ENCODE data around the gene SORCS2. TPM values are rescaled to one million over a fixed set of nuclear protein-coding genes. Genes with fewer than 3 reads are reported as not detected.

The SORCS2 gene
- polyA plus RNA-seq, 1 of the 3 experiments (the other 2 are of a cell fraction), result 1.6 TPM

DNA sequence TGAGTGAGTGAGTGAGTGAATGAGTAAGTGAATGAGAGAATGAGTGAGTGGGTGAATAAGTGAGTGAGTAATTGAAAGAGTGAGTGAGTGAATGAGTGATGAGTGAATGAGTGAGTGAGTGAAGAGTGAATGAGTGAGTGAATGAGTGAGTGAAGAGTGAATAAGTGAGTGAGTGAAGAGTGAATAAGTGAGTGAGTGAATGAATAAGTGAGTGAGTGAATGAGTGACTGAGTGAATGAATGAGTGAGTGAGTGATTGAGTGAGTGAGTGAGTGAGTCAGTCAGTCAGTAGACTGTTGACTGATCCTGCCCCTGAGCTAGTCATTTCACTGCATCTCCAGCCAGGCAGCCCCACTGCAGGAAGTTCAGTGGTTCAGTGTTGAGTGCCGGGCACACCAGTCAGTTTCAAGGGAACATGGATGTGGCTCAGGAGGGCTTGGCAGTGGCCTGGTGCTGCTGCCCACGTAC is 470.8 kb downstream of the SORCS2 start (continued):
- TF ChIP-seq, protein P1, sequence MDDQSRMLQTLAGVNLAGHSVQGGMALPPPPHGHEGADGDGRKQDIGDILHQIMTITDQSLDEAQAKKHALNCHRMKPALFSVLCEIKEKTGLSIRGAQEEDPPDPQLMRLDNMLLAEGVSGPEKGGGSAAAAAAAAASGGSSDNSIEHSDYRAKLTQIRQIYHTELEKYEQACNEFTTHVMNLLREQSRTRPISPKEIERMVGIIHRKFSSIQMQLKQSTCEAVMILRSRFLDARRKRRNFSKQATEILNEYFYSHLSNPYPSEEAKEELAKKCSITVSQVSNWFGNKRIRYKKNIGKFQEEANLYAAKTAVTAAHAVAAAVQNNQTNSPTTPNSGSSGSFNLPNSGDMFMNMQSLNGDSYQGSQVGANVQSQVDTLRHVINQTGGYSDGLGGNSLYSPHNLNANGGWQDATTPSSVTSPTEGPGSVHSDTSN (IDR thresholded peaks at IDR 0.05), result no peak
- TF ChIP-seq GABPA (IDR thresholded peaks at IDR 0.05; ENCODE audit: low read depth), result no peak

GRCh38 chr4:7664106-7664505 is 471.8 kb downstream of the SORCS2 start:
- H3K27me3 ChIP-seq (ENCODE audit: insufficient read depth), result no peaks in the 10 kb centered on the region
- no peaks in the 10 kb centered on the region for H3K79me2 ChIP-seq (ENCODE audit: insufficient read depth)
- no peak overlapping the region for H3K9ac ChIP-seq
- ChIA-PET POLR2A (no interaction called here), CTCF (interaction anchor here (1.0 kb wide), 1 partner anchor 8 kb away, joined by 3 read pairs; no protein-coding TSS in a partner anchor)
- no peak for TF ChIP-seq POLR2AphosphoS5 (IDR thresholded peaks at IDR 0.05; ENCODE audit: low read depth, low read length)
- peaks cover 0 to 3% of the 10 kb centered on the region in 2 experiments; a peak in 1 of 4 replicates for H3K4me1 ChIP-seq (ENCODE audit: control insufficient read depth in 1 of 2, insufficient read depth in 2 of 2, low read depth in 1 of 2, low read length in 1 of 2)
- no peak overlapping the region for H3K27ac ChIP-seq (ENCODE audit: low read depth in 2 of 2, low read length in 1 of 2)
- WGBS (ENCODE audit: low lambda C conversion rate), result 92% methylated on average over 20 of the region's 20 CpGs
- DNase-seq, result no peak
- H4K20me1 ChIP-seq (ENCODE audit: insufficient read depth), result no peaks in the 10 kb centered on the region
- H3K36me3 ChIP-seq (replicated peaks in 1 of 2; ENCODE audit: control insufficient read depth in 1 of 2, insufficient read depth in 2 of 2, low read length in 1 of 2), result no peaks in the 10 kb centered on the region
- no peak overlapping the region for H3K4me3 ChIP-seq (ENCODE audit: low read depth in 2 of 2, low read length in 1 of 2)
- no peaks in the 10 kb centered on the region for H3F3A ChIP-seq (replicated peaks; ENCODE audit: insufficient read depth)
- no peaks in the 10 kb centered on the region for H3K9me2 ChIP-seq
- H3K9me3 ChIP-seq, result no peaks in the 10 kb centered on the region
- no peak overlapping the region for H2AFZ ChIP-seq (ENCODE audit: low read depth)
- H3K4me2 ChIP-seq, result no peak overlapping the region

DNA sequence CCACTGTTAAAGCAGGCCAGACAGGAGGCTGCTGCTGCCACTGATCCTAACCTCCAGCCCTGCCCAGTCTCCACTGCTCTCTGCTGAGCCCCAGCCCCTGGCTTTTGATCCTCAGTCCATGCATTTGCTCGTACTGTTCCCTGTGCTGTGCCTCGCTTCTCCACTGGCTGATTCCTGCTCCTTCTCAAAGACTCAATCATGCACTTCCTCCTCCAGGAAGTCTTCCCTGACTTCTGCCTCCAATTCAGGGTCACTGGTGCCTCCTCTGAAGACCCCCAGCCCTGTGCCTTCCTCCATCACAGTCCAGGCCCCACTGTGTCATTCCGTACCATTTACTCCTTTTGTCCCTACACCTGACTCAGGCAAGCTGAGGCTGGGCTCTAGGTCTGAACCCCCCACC is 473.0 kb downstream of the SORCS2 start:
- no peaks in the 10 kb centered on the region for H4K20me1 ChIP-seq (ENCODE audit: insufficient read depth)
- POLR2A ChIA-PET, result no interaction called here
- H3K4me2 ChIP-seq, result no peak overlapping the region
- no peak for DNase-seq
- H3K36me3 ChIP-seq (replicated peaks in 1 of 2; ENCODE audit: control insufficient read depth in 1 of 2, insufficient read depth in 2 of 2, low read length in 1 of 2), result no peaks in the 10 kb centered on the region
- H3K9me3 ChIP-seq, result no peaks in the 10 kb centered on the region
- H3K9ac ChIP-seq, result no peak overlapping the region
- H2AFZ ChIP-seq (ENCODE audit: low read depth), result no peak overlapping the region
- H3K27ac ChIP-seq (ENCODE audit: low read depth in 2 of 2, low read length in 1 of 2), result no peak overlapping the region
- CTCF ChIA-PET, result no interaction called here
- H3K27me3 ChIP-seq (ENCODE audit: insufficient read depth), result no peaks in the 10 kb centered on the region
- WGBS (ENCODE audit: low lambda C conversion rate), result 86% methylated on average over 3 of the region's 3 CpGs
- H3K9me2 ChIP-seq, result no peaks in the 10 kb centered on the region
- TF ChIP-seq SMC3 (IDR thresholded peaks at IDR 0.05; ENCODE audit: low read depth, low read length), result no peak
- TF ChIP-seq MXI1 (IDR thresholded peaks at IDR 0.05; ENCODE audit: low read depth, low read length), result no peak
- TF ChIP-seq FOSL2 (IDR thresholded peaks at IDR 0.05; ENCODE audit: borderline replicate concordance, low read depth), result no peak
- no peak for TF ChIP-seq SIN3A (IDR thresholded peaks at IDR 0.05; ENCODE audit: borderline replicate concordance, low read depth, low read length)
- no peak for TF ChIP-seq YY1 (IDR thresholded peaks at IDR 0.05; ENCODE audit: low read depth)
- no peaks in the 10 kb centered on the region for H3F3A ChIP-seq (replicated peaks; ENCODE audit: insufficient read depth)
- no peak overlapping the region for H3K4me3 ChIP-seq (ENCODE audit: low read depth in 2 of 2, low read length in 1 of 2)
- H3K4me1 ChIP-seq (ENCODE audit: control insufficient read depth in 1 of 2, insufficient read depth in 2 of 2, low read depth in 1 of 2, low read length in 1 of 2), result peaks cover 0 to 5% of the 10 kb centered on the region in 2 experiments; a peak in 1 of 4 replicates
- no peaks in the 10 kb centered on the region for H3K79me2 ChIP-seq (ENCODE audit: insufficient read depth)

GRCh38 chr4:7666011-7666410 is 473.7 kb downstream of the SORCS2 start:
- no peaks in the 10 kb centered on the region for H3K9me3 ChIP-seq
- no peaks in the 10 kb centered on the region for H3F3A ChIP-seq (replicated peaks; ENCODE audit: insufficient read depth)
- H3K4me1 ChIP-seq (ENCODE audit: control insufficient read depth in 1 of 2, insufficient read depth in 2 of 2, low read depth in 1 of 2, low read length in 1 of 2), result peaks cover 0 to 5% of the 10 kb centered on the region in 2 experiments; a peak in 1 of 4 replicates
- H3K27ac ChIP-seq (ENCODE audit: low read depth in 2 of 2, low read length in 1 of 2), result no peak overlapping the region
- ChIA-PET CTCF (interaction anchor here (1.0 kb wide), 1 partner anchor 11 kb away, joined by 3 read pairs; no protein-coding TSS in a partner anchor), POLR2A (no interaction called here)
- H3K4me2 ChIP-seq, result no peak overlapping the region
- no peak overlapping the region for H3K9ac ChIP-seq
- H3K4me3 ChIP-seq (ENCODE audit: low read depth in 2 of 2, low read length in 1 of 2), result no peak overlapping the region
- H3K36me3 ChIP-seq (replicated peaks in 1 of 2; ENCODE audit: control insufficient read depth in 1 of 2, insufficient read depth in 2 of 2, low read length in 1 of 2), result no peaks in the 10 kb centered on the region
- H3K27me3 ChIP-seq (ENCODE audit: insufficient read depth), result no peaks in the 10 kb centered on the region
- no peaks in the 10 kb centered on the region for H3K9me2 ChIP-seq
- H2AFZ ChIP-seq (ENCODE audit: low read depth), result no peak overlapping the region
- WGBS (ENCODE audit: low lambda C conversion rate), result 81% methylated on average over 5 of the region's 15 CpGs
- no peaks in the 10 kb centered on the region for H4K20me1 ChIP-seq (ENCODE audit: insufficient read depth)
- DNase-seq, result no peak
- no peaks in the 10 kb centered on the region for H3K79me2 ChIP-seq (ENCODE audit: insufficient read depth)
- TF ChIP-seq USF1 (IDR thresholded peaks at IDR 0.05; ENCODE audit: borderline replicate concordance, low read depth) (no peak), POLR2AphosphoS5 (IDR thresholded peaks at IDR 0.05; ENCODE audit: low read depth, low read length) (no peak), TAF1 (IDR thresholded peaks at IDR 0.05; ENCODE audit: borderline replicate concordance, low read depth, low read length) (no peak), GATA2 (CRISPR knock-in tag; IDR thresholded peaks at IDR 0.05) (no peak), YY1 (IDR thresholded peaks at IDR 0.05; ENCODE audit: low read depth) (no peak), SIN3A (IDR thresholded peaks at IDR 0.05; ENCODE audit: borderline replicate concordance, low read depth, low read length) (no peak), TEAD4 (IDR thresholded peaks at IDR 0.05; ENCODE audit: borderline replicate concordance, insufficient read depth) (no peak), ELF1 (IDR thresholded peaks at IDR 0.05) (no peak), CHD2 (IDR thresholded peaks at IDR 0.05; ENCODE audit: low read length, partially characterized antibody) (no peak), EP300 (IDR thresholded peaks at IDR 0.05; ENCODE audit: borderline replicate concordance in 1 of 2, low read depth in 1 of 2, low read length in 1 of 2) (no peak), FOSL2 (IDR thresholded peaks at IDR 0.05; ENCODE audit: borderline replicate concordance, low read depth) (no peak), SMC3 (IDR thresholded peaks at IDR 0.05; ENCODE audit: low read depth, low read length) (no peak), MXI1 (IDR thresholded peaks at IDR 0.05; ENCODE audit: low read depth, low read length) (no peak), NFIC (IDR thresholded peaks at IDR 0.05; ENCODE audit: borderline replicate concordance) (no peak), RAD21 (IDR thresholded peaks at IDR 0.05; ENCODE audit: low read length) (no peak)
- TF ChIP-seq, protein P2, sequence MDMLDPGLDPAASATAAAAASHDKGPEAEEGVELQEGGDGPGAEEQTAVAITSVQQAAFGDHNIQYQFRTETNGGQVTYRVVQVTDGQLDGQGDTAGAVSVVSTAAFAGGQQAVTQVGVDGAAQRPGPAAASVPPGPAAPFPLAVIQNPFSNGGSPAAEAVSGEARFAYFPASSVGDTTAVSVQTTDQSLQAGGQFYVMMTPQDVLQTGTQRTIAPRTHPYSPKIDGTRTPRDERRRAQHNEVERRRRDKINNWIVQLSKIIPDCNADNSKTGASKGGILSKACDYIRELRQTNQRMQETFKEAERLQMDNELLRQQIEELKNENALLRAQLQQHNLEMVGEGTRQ (IDR thresholded peaks at IDR 0.05; ENCODE audit: borderline replicate concordance, low read depth, low read length), result no peak

Data from SK-N-SH (cell line).